ENCODE data around the gene COQ2. TPM values are rescaled to one million over a fixed set of nuclear protein-coding genes. Genes with fewer than 3 reads are reported as not detected.

Gene COQ2
- total RNA-seq, 1 experiment from 2014 or later, result 23.8 TPM

- BruUV-seq (replicated peaks), result no TSS peak
- DNase-seq (no peak), ATAC-seq (no peak)
- intact Hi-C loops (cut with micrococcal nuclease), result no loop called here
- Histone ChIP-seq H3K4me2 (ENCODE audit: low read length) (peak overlapping the region; percentile 44), H3K9me2 (replicated peaks; ENCODE audit: low read length) (no peaks in the 10 kb centered on the region), H3K79me2 (ENCODE audit: low read length) (no peaks in the 10 kb centered on the region), H3K36me3 (ENCODE audit: low read depth, low read length) (no peaks in the 10 kb centered on the region), H3K4me3 (ENCODE audit: low read length) (no peak overlapping the region), H3K9ac (ENCODE audit: low read length) (peak overlapping the region; percentile 12; the same call in 1 of the 2 replicates), H3K27ac (ENCODE audit: low read length) (peak overlapping the region; percentile 70), H3K27me3 (ENCODE audit: low read length) (no peaks in the 10 kb centered on the region), H3K4me1 (ENCODE audit: insufficient read depth, low read length) (peaks cover 18% of the 10 kb centered on the region), H4K20me1 (ENCODE audit: low read length) (no peaks in the 10 kb centered on the region), H3F3A (ENCODE audit: low read length, unreplicated experiment) (no peaks in the 10 kb centered on the region), H2AFZ (ENCODE audit: low read length) (no peak overlapping the region), H3K9me3 (ENCODE audit: low read length) (no peaks in the 10 kb centered on the region)
- CTCF ChIA-PET, result no interaction called here
- POLR2A ChIA-PET (ENCODE audit: unreplicated experiment), result no interaction called here
- TF ChIP-seq EZH2 (IDR thresholded peaks at IDR 0.05; ENCODE audit: low read length, unreplicated experiment) (no peak), CTCF (conservative IDR thresholded peaks at IDR 0.05; ENCODE audit: low read depth, low read length) (no peak), EZH2phosphoT487 (IDR thresholded peaks at IDR 0.05; ENCODE audit: borderline replicate concordance, low read length) (no peak)
Observed at GRCh38 chr4:83247415-83248357, 36.9 kb downstream of the COQ2 start.

- no peaks in the 10 kb centered on the region for H3K79me2 ChIP-seq (ENCODE audit: low read length)
- ATAC-seq, result no peak
Observed at GRCh38 chr4:83241132-83241531, 43.5 kb downstream of the COQ2 start.

More at GRCh38 chr4:83241132-83241531, 43.5 kb downstream of the COQ2 start:
- no peak for DNase-seq
- no peak overlapping the region for H3K9ac ChIP-seq (ENCODE audit: low read length)
- no peaks in the 10 kb centered on the region for H3K27me3 ChIP-seq (ENCODE audit: low read length)
- TF ChIP-seq EZH2 (IDR thresholded peaks at IDR 0.05; ENCODE audit: low read length, unreplicated experiment), result no peak
- TF ChIP-seq EZH2phosphoT487 (IDR thresholded peaks at IDR 0.05; ENCODE audit: borderline replicate concordance, low read length), result no peak
- no peak for TF ChIP-seq CTCF (conservative IDR thresholded peaks at IDR 0.05; ENCODE audit: low read depth, low read length)
- H2AFZ ChIP-seq (ENCODE audit: low read length), result no peak overlapping the region
- no peaks in the 10 kb centered on the region for H3F3A ChIP-seq (ENCODE audit: low read length, unreplicated experiment)
- H3K9me3 ChIP-seq (ENCODE audit: low read length), result no peaks in the 10 kb centered on the region
- no peak overlapping the region for H3K4me2 ChIP-seq (ENCODE audit: low read length)
- CTCF ChIA-PET, result no interaction called here
- intact Hi-C loops (cut with micrococcal nuclease), result no loop called here
- H3K36me3 ChIP-seq (ENCODE audit: low read depth, low read length), result no peaks in the 10 kb centered on the region
- POLR2A ChIA-PET (ENCODE audit: unreplicated experiment), result interaction anchor here (0.6 kb wide), 1 partner anchor 41 kb away, joined by 3 read pairs; no protein-coding TSS in a partner anchor
- H3K9me2 ChIP-seq (replicated peaks; ENCODE audit: low read length), result no peaks in the 10 kb centered on the region
- no peaks in the 10 kb centered on the region for H3K4me1 ChIP-seq (ENCODE audit: insufficient read depth, low read length)
- H3K4me3 ChIP-seq (ENCODE audit: low read length), result no peak overlapping the region
- no peak overlapping the region for H3K27ac ChIP-seq (ENCODE audit: low read length)
- no TSS peak for BruUV-seq (replicated peaks)
- no peaks in the 10 kb centered on the region for H4K20me1 ChIP-seq (ENCODE audit: low read length)
